H9 (cell line): ENCODE measurements around the gene CDS2. TPM values are rescaled to one million over a fixed set of nuclear protein-coding genes. Genes with fewer than 3 reads are reported as not detected.

Experiments used
- DNase-seq: peaks from one replicate; pipeline ENCODE4 v3.0.0-alpha.2; 2017
- H2AFZ ChIP-seq: one replicate; pipeline ENCODE4 v1.6.1; 2013; ENCODE audit warnings: mild to moderate bottlenecking, low read length, control low read depth, moderate library complexity
- H2AK5ac ChIP-seq: 2 replicates; pipeline ENCODE4 v1.6.1; 2013; ENCODE audit warnings: low read length, control low read depth, mixed read lengths; ENCODE audit not compliant: insufficient read length
- H2BK120ac ChIP-seq: one replicate; pipeline ENCODE4 v1.6.1; 2013; ENCODE audit warnings: low read depth, mild to moderate bottlenecking, low read length, control low read depth, inconsistent platforms; ENCODE audit not compliant: poor library complexity, severe bottlenecking
- H2BK12ac ChIP-seq: 2 replicates; pipeline ENCODE4 v1.6.1; 2013; ENCODE audit warnings: low read length, control low read depth, mixed read lengths, low read depth; ENCODE audit not compliant: insufficient read length
- H2BK15ac ChIP-seq: 2 replicates; pipeline ENCODE4 v1.6.1; 2013; ENCODE audit warnings: low read depth, low read length, control low read depth
- H2BK20ac ChIP-seq: one replicate; pipeline ENCODE4 v1.6.1; 2013; ENCODE audit warnings: low read depth, mild to moderate bottlenecking, low read length, control low read depth, inconsistent platforms; ENCODE audit not compliant: poor library complexity, severe bottlenecking
- H2BK5ac ChIP-seq: 2 replicates; pipeline ENCODE4 v1.6.1; 2013; ENCODE audit warnings: low read length, control low read depth, mixed read lengths; ENCODE audit not compliant: insufficient read length
- H3K14ac ChIP-seq: 2 replicates; pipeline ENCODE4 v1.6.1; 2013; ENCODE audit warnings: low read length, control low read depth; ENCODE audit not compliant: insufficient read depth
- H3K18ac ChIP-seq: 2 replicates; pipeline ENCODE4 v1.6.1; 2013; ENCODE audit warnings: low read depth, mild to moderate bottlenecking, mixed read lengths, low read length, control low read depth; ENCODE audit not compliant: insufficient read length
- H3K23ac ChIP-seq: 2 replicates; pipeline ENCODE4 v1.6.1; 2013; ENCODE audit warnings: low read length, control low read depth, mixed read lengths, low read depth; ENCODE audit not compliant: insufficient read length
- H3K23me2 ChIP-seq: 2 replicates; pipeline ENCODE4 v1.6.1; 2013; ENCODE audit warnings: low read depth, mild to moderate bottlenecking, mixed read lengths, low read length, control low read depth; ENCODE audit not compliant: insufficient read length, poor library complexity, severe bottlenecking
- H3K27ac ChIP-seq: 2 replicates; pipeline ENCODE4 v1.5.1; 2013; ENCODE audit warnings: low read length, control low read depth, mixed read lengths, low read depth; ENCODE audit not compliant: insufficient read length
- H3K27me3 ChIP-seq: 2 replicates; pipeline ENCODE4 v1.6.1; 2013; ENCODE audit warnings: low read length, control low read depth, inconsistent platforms; ENCODE audit not compliant: insufficient read depth
- H3K4ac ChIP-seq: 2 replicates; pipeline ENCODE4 v1.6.1; 2013; ENCODE audit warnings: low read depth, mild to moderate bottlenecking, control low read depth, inconsistent platforms, low read length, moderate library complexity
- H3K4me1 ChIP-seq: 2 replicates; pipeline ENCODE4 v1.6.1; 2013; ENCODE audit warnings: low read length, control low read depth, inconsistent platforms; ENCODE audit not compliant: insufficient read depth
- H3K4me2 ChIP-seq: 2 replicates; pipeline ENCODE4 v1.6.1; 2013; ENCODE audit warnings: low read length, control low read depth, mixed read lengths; ENCODE audit not compliant: insufficient read length, insufficient read depth
- H3K56ac ChIP-seq: 2 replicates; pipeline ENCODE4 v1.6.1; 2013; ENCODE audit warnings: low read depth, mild to moderate bottlenecking, mixed read lengths, low read length, control low read depth; ENCODE audit not compliant: insufficient read length
- H3K79me1 ChIP-seq: 2 replicates; pipeline ENCODE4 v1.6.1; 2013; ENCODE audit warnings: low read depth, mild to moderate bottlenecking, moderate library complexity, low read length, control low read depth, inconsistent platforms; ENCODE audit not compliant: insufficient read depth, poor library complexity, severe bottlenecking
- H3K79me2 ChIP-seq: 2 replicates; pipeline ENCODE4 v1.6.1; 2013; ENCODE audit warnings: low read length, control low read depth, inconsistent platforms; ENCODE audit not compliant: insufficient read depth
- H3K9ac ChIP-seq: 2 replicates; pipeline ENCODE4 v1.6.1; 2013; ENCODE audit warnings: low read length, control low read depth, mixed read lengths; ENCODE audit not compliant: insufficient read length; ENCODE audit errors: extremely low read depth
- H3K9me3 ChIP-seq: one replicate; pipeline ENCODE4 v1.6.1; 2013; ENCODE audit warnings: low read depth, low read length, inconsistent platforms; ENCODE audit not compliant: control insufficient read depth
- H3T11ph ChIP-seq: one replicate; pipeline ENCODE4 v1.6.1; 2013; ENCODE audit warnings: mild to moderate bottlenecking, low read length, control low read depth, inconsistent platforms
- H4K20me1 ChIP-seq: one replicate; pipeline ENCODE4 v1.6.1; 2013; ENCODE audit not compliant: control insufficient read depth, insufficient read length, insufficient read depth
- H4K5ac ChIP-seq: 2 replicates; pipeline ENCODE4 v1.6.1; 2013; ENCODE audit warnings: low read depth, mild to moderate bottlenecking, mixed read lengths, low read length, control low read depth; ENCODE audit not compliant: insufficient read length
- H4K8ac ChIP-seq: replicated peaks from 2 replicates; pipeline ENCODE4 v1.6.1; 2013; ENCODE audit warnings: low read length, control low read depth, mixed read lengths, low read depth; ENCODE audit not compliant: insufficient read length
- H4K91ac ChIP-seq: 2 replicates; pipeline ENCODE4 v1.6.1; 2013; ENCODE audit warnings: low read depth, mild to moderate bottlenecking, moderate library complexity, mixed read lengths, low read length, control low read depth; ENCODE audit not compliant: insufficient read length
- H3K27ac Mint-ChIP-seq, 3 experiments: 2 replicates in 2 of 3; 3 replicates in 1 of 3; pipeline ENCODE4 v1.8.0; 2020 to 2021; ENCODE audit warnings: mixed read lengths in 3 of 3, mild to moderate bottlenecking in 1 of 3, moderate library complexity in 1 of 3
- H3K27me3 Mint-ChIP-seq: 2 replicates; pipeline ENCODE4 v1.8.0; 2021; ENCODE audit warnings: low read depth, mild to moderate bottlenecking, moderate library complexity, mixed read lengths
- H3K36me3 Mint-ChIP-seq, 3 experiments: 2 replicates in 2 of 3; 3 replicates in 1 of 3; pipeline ENCODE4 v1.8.0; 2020 to 2021; ENCODE audit warnings: low read depth in 3 of 3, mixed read lengths in 3 of 3; ENCODE audit not compliant: insufficient read depth in 1 of 3
- H3K4me1 Mint-ChIP-seq, 2 experiments: 2 replicates each; pipeline ENCODE4 v1.8.0; 2020; ENCODE audit warnings: mixed read lengths in 2 of 2
- H3K4me3 Mint-ChIP-seq, 2 experiments: 2 replicates in 1 of 2; 3 replicates in 1 of 2; pipeline ENCODE4 v1.8.0; 2020 to 2021; ENCODE audit warnings: mild to moderate bottlenecking in 2 of 2, mixed read lengths in 2 of 2, moderate library complexity in 1 of 2
- H3K9me3 Mint-ChIP-seq, 2 experiments: 2 replicates in 1 of 2; 3 replicates in 1 of 2; pipeline ENCODE4 v1.8.0; 2020; ENCODE audit warnings: mild to moderate bottlenecking in 2 of 2, mixed read lengths in 2 of 2, moderate library complexity in 1 of 2
- WGBS: extraction: QIAGEN DNeasy Blood & Tissue Kit; methylation state at CpG from one replicate; pipeline ENCODE4 v1.1.7; 2013; ENCODE audit warnings: missing lambda C conversion rate, low lambda C conversion rate, mixed read lengths; ENCODE audit not compliant: insufficient read length; ENCODE audit errors: extremely low coverage; 5-methylcytosine and 5-hydroxymethylcytosine counted together
- total RNA-seq: library from RNA; stranded (reverse); gene quantifications from 2 replicates; pipeline ENCODE4 v1.2.1, GENCODE V29; 2021
- TF ChIP-seq, protein P1 (sequence below): fragments of 200-600 bp; sonication (generic); conservative IDR thresholded peaks from 3 replicates; pipeline ENCODE4 v1.8.0; 2021; ENCODE audit warnings: antibody characterized with exemption, mild to moderate bottlenecking

The CDS2 gene
- total RNA-seq, 1 experiment from 2014 or later: 63.2 TPM

DNA sequence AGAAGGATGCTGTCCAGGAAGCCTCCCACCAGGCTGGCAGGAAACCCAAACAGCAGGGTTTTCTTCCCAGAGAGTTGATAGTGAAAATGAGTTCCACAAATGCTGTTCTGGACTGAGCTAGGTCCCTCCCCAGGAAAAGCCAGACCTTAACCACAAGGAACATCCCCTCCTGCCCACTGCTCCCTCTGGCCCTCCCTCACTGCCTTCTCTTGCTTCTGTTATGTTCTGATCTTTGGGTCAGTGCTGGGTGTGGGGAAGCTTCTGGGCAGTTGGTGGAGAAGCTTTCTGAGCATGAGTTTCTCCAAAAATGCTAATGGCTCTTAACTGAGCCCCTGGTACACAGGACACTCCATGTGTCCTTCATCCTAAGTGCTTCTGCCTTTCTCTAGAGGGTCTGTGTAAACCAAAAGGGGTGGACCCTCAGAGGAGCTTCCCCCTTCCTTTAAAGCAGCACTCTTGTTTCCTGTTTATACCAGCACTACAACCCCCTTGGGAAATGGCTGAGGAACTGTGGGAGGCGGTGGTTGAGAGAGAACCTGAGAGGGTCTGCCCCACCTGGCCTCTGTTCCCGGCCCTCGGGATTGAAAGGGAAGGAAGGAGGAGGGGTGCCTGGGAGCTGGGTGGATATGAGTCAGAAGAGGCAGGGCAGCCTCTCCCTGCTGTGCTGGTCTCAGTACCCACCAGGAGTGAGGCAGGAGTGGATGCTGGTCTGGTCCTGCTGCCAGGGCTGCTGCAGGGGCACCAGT lies 42.0 kb downstream of the CDS2 start:
- Mint-ChIP-seq H3K27me3 (no peaks in the 10 kb centered on the region), H3K36me3 (peaks cover 1 to 7% (median 4%) of the 10 kb centered on the region in 3 experiments; a peak in 3 of 7 replicates), H3K4me1 (peaks cover 56 to 57% of the 10 kb centered on the region in 2 experiments), H3K9me3 (no peaks in the 10 kb centered on the region), H3K4me3 (peak overlapping the region in 1 of 2 experiments; percentile 31; a peak in 1 of 5 replicates), H3K27ac (peak overlapping the region in 2 of 3 experiments; percentile 67 to 77; a peak in 5 of 7 replicates)
- Histone ChIP-seq H2AFZ (no peak overlapping the region), H4K20me1 (no peaks in the 10 kb centered on the region), H2BK20ac (no peak overlapping the region), H3K18ac (no peak overlapping the region), H3K56ac (no peak overlapping the region), H2BK12ac (no peak overlapping the region), H3K4me1 (peaks cover 16% of the 10 kb centered on the region; the same call in 1 of the 2 replicates), H3K79me1 (no peaks in the 10 kb centered on the region), H2BK120ac (no peak overlapping the region), H4K91ac (no peak overlapping the region), H3T11ph (no peak overlapping the region), H3K79me2 (peaks cover 10% of the 10 kb centered on the region; the same call in 1 of the 2 replicates), H3K9ac (peak overlapping the region; percentile 36), H3K14ac (peak overlapping the region; percentile 22; the same call in 1 of the 2 replicates), H3K23me2 (no peaks in the 10 kb centered on the region), H4K5ac (no peak overlapping the region), H3K27me3 (no peaks in the 10 kb centered on the region), H2BK15ac (no peak overlapping the region), H3K9me3 (no peaks in the 10 kb centered on the region), H4K8ac (no peak overlapping the region), H3K4ac (no peak overlapping the region; the same call in 1 of the 2 replicates), H2BK5ac (peak overlapping the region; percentile 20), H3K4me2 (no peak overlapping the region), H3K27ac (peak overlapping the region; percentile 25), H3K23ac (no peak overlapping the region), H2AK5ac (no peak overlapping the region)
- WGBS: no CpG with 5 or more reads among the region's 3 CpGs
- TF ChIP-seq, protein P1, sequence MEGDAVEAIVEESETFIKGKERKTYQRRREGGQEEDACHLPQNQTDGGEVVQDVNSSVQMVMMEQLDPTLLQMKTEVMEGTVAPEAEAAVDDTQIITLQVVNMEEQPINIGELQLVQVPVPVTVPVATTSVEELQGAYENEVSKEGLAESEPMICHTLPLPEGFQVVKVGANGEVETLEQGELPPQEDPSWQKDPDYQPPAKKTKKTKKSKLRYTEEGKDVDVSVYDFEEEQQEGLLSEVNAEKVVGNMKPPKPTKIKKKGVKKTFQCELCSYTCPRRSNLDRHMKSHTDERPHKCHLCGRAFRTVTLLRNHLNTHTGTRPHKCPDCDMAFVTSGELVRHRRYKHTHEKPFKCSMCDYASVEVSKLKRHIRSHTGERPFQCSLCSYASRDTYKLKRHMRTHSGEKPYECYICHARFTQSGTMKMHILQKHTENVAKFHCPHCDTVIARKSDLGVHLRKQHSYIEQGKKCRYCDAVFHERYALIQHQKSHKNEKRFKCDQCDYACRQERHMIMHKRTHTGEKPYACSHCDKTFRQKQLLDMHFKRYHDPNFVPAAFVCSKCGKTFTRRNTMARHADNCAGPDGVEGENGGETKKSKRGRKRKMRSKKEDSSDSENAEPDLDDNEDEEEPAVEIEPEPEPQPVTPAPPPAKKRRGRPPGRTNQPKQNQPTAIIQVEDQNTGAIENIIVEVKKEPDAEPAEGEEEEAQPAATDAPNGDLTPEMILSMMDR: no peak
- peak; percentile 75 for DNase-seq
